ENCODE data around the gene FAM240B.

Gene FAM240B

DNA sequence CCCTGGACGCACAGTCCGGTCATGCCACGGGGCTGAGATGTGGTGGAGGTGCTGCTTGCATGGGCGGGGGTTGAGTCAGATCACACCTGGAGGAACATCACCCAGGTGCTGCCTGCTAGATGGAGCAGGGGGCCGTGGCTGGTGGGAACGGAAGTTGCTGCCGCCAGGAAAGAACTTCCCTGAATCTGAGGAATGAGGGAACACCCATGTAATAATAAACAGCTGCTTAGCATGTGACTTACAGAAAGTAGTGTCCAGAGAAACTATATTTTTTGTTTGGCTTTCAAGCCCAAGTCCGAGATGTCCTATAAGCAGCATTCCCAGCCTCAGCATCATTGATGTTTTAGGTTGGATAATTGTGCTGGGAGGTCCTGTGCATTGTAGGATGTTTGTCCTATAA, 27.1 kb upstream of the FAM240B start:
- Histone ChIP-seq H3K9ac (ENCODE audit: insufficient read length, low read depth) (no peak overlapping the region), H3K27me3 (ENCODE audit: insufficient read depth, insufficient read length) (no peaks in the 10 kb centered on the region), H3K36me3 (ENCODE audit: insufficient read depth, insufficient read length, low read length) (no peaks in the 10 kb centered on the region), H3K9me3 (ENCODE audit: insufficient read depth, low read length) (no peaks in the 10 kb centered on the region), H3K4me3 (ENCODE audit: insufficient read length, low read depth) (no peak overlapping the region), H3K4me1 (ENCODE audit: insufficient read depth, insufficient read length) (no peaks in the 10 kb centered on the region)
- TF ChIP-seq ZNF274 (IDR thresholded peaks at IDR 0.05; ENCODE audit: low read depth, low read length) (no peak), YY1 (IDR thresholded peaks at IDR 0.05; ENCODE audit: insufficient read depth, insufficient read length) (no peak), SUZ12 (IDR thresholded peaks at IDR 0.05; ENCODE audit: extremely low read depth, insufficient read depth, insufficient read length) (no peak)
- DNase-seq (ENCODE audit: low read depth, low spot score): no peak

DNA sequence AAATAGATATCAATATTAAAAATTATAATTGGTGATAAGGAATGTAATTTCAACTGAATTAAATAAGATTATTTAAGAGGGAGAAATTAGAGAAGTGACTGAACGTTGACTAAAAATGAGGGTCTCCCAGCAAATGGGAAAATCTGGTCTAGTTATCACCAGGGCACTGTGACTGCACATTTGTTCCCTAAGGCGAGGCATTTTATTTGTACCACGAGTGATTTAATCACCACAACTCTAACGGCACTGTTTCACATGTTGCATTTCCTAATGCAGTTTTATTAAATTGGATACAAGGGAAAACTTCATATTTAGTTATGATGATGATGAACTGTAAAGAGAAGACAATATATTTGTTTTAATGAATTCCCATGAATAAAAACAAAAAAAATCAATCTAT, 26.4 kb upstream of the FAM240B start:
- H3K36me3 ChIP-seq (ENCODE audit: insufficient read depth, insufficient read length, low read length): no peaks in the 10 kb centered on the region
- no peaks in the 10 kb centered on the region for H3K9me3 ChIP-seq (ENCODE audit: insufficient read depth, low read length)
- no peak overlapping the region for H3K4me3 ChIP-seq (ENCODE audit: insufficient read length, low read depth)
- no peak overlapping the region for H3K9ac ChIP-seq (ENCODE audit: insufficient read length, low read depth)
- TF ChIP-seq ZNF274 (IDR thresholded peaks at IDR 0.05; ENCODE audit: low read depth, low read length): no peak
- TF ChIP-seq YY1 (IDR thresholded peaks at IDR 0.05; ENCODE audit: insufficient read depth, insufficient read length): no peak
- no peak for TF ChIP-seq SUZ12 (IDR thresholded peaks at IDR 0.05; ENCODE audit: extremely low read depth, insufficient read depth, insufficient read length)
- H3K27me3 ChIP-seq (ENCODE audit: insufficient read depth, insufficient read length): no peaks in the 10 kb centered on the region
- no peaks in the 10 kb centered on the region for H3K4me1 ChIP-seq (ENCODE audit: insufficient read depth, insufficient read length)
- no peak for DNase-seq (ENCODE audit: low read depth, low spot score)

DNA sequence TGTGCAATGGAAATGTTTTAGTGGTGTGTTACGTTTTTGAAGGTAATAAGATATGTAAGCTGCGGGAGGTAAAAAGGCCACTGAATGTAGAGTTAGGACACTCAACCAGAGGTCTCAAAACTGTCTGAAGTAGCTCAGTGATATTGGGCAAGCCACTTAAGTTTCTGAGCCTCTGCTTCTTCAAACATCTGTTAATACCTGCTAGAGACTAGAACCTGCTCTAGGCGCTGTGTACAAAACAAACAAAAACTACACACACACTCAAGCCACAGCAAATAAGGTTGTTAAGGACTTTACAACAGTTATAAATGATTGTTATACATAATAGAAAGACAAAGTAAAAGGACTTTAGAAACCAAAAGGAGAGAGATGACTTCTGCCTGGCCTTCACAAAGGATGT, 24.6 kb upstream of the FAM240B start:
- H3K4me1 ChIP-seq (ENCODE audit: insufficient read depth, insufficient read length): no peaks in the 10 kb centered on the region
- no peak overlapping the region for H3K9ac ChIP-seq (ENCODE audit: insufficient read length, low read depth)
- H3K9me3 ChIP-seq (ENCODE audit: insufficient read depth, low read length): no peaks in the 10 kb centered on the region
- H3K27me3 ChIP-seq (ENCODE audit: insufficient read depth, insufficient read length): no peaks in the 10 kb centered on the region
- TF ChIP-seq YY1 (IDR thresholded peaks at IDR 0.05; ENCODE audit: insufficient read depth, insufficient read length): no peak
- TF ChIP-seq ZNF274 (IDR thresholded peaks at IDR 0.05; ENCODE audit: low read depth, low read length): no peak
- no peak for TF ChIP-seq SUZ12 (IDR thresholded peaks at IDR 0.05; ENCODE audit: extremely low read depth, insufficient read depth, insufficient read length)
- no peak overlapping the region for H3K4me3 ChIP-seq (ENCODE audit: insufficient read length, low read depth)
- no peaks in the 10 kb centered on the region for H3K36me3 ChIP-seq (ENCODE audit: insufficient read depth, insufficient read length, low read length)
- no peak for DNase-seq (ENCODE audit: low read depth, low spot score)

DNA sequence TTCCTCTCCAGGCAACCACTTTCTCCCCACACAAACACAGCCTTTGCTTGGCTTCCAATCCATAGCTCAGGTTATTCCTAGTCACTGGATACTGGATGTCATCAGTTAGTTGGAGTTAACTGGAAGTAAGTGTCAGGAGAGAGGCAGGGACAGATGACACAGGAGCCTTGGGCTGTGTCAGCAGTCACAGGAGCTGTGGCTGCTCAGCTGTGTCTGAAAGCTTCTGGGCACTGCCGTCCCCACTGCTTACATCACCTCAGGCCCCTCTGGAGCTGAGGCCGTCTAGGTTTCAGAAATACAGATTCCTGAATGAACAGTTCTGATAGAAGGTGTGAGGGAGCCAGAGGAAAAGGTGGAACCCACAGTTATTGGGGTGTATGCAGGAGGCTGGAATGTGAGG, 17.3 kb upstream of the FAM240B start:
- Histone ChIP-seq H3K4me3 (ENCODE audit: insufficient read length, low read depth) (no peak overlapping the region), H3K9me3 (ENCODE audit: insufficient read depth, low read length) (no peaks in the 10 kb centered on the region), H3K4me1 (ENCODE audit: insufficient read depth, insufficient read length) (peaks cover 2% of the 10 kb centered on the region), H3K9ac (ENCODE audit: insufficient read length, low read depth) (no peak overlapping the region), H3K27me3 (ENCODE audit: insufficient read depth, insufficient read length) (no peaks in the 10 kb centered on the region), H3K36me3 (ENCODE audit: insufficient read depth, insufficient read length, low read length) (no peaks in the 10 kb centered on the region)
- DNase-seq (ENCODE audit: low read depth, low spot score): no peak
- no peak for TF ChIP-seq SUZ12 (IDR thresholded peaks at IDR 0.05; ENCODE audit: extremely low read depth, insufficient read depth, insufficient read length)
- no peak for TF ChIP-seq YY1 (IDR thresholded peaks at IDR 0.05; ENCODE audit: insufficient read depth, insufficient read length)
- no peak for TF ChIP-seq ZNF274 (IDR thresholded peaks at IDR 0.05; ENCODE audit: low read depth, low read length)

DNA sequence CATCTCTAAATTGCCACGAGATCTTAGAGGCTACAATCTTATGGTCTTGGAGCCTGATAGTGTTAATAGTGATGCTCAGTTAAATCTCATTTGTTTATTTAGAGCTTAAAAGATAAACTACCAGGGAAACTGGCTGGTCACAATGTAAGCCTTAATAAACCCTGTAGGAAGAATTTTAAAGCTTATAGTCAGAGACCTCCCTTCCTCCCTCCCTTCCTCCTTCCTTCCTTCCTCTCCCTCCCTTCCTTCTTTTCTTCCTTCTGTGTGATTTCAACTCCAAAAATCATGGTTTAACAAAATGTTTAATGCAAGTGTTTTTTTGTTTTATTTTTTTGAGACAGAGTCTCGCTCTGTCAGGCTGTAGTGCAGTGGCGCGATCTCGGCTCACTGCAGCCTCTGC, 14.9 kb upstream of the FAM240B start:
- H3K4me3 ChIP-seq (ENCODE audit: insufficient read length, low read depth): no peak overlapping the region
- H3K27me3 ChIP-seq (ENCODE audit: insufficient read depth, insufficient read length): no peaks in the 10 kb centered on the region
- DNase-seq (ENCODE audit: low read depth, low spot score): no peak
- H3K4me1 ChIP-seq (ENCODE audit: insufficient read depth, insufficient read length): peaks cover 2% of the 10 kb centered on the region
- no peaks in the 10 kb centered on the region for H3K9me3 ChIP-seq (ENCODE audit: insufficient read depth, low read length)
- H3K36me3 ChIP-seq (ENCODE audit: insufficient read depth, insufficient read length, low read length): no peaks in the 10 kb centered on the region
- no peak overlapping the region for H3K9ac ChIP-seq (ENCODE audit: insufficient read length, low read depth)
- TF ChIP-seq SUZ12 (IDR thresholded peaks at IDR 0.05; ENCODE audit: extremely low read depth, insufficient read depth, insufficient read length): no peak
- TF ChIP-seq ZNF274 (IDR thresholded peaks at IDR 0.05; ENCODE audit: low read depth, low read length): no peak
- TF ChIP-seq YY1 (IDR thresholded peaks at IDR 0.05; ENCODE audit: insufficient read depth, insufficient read length): no peak

DNA sequence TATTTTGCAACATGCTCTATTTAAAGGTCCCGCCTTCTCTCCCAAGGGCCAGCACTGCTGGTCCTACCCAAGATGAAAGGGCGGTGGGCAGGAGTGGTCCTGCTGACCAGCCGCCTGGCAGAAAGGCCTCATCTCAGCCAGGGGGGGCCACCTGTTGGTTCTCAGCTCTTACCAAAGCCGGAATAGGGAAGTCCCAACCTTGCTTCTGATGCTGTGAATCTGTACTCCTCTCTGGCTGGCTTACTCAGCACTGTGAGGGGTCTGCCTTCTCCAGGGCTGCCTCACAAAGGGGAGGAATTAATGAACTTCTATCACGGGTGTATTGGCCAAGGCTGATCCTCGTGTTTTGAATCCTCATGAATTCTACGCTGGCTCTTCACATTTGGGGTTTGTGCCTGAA, 13.6 kb upstream of the FAM240B start:
- DNase-seq (ENCODE audit: low read depth, low spot score): no peak
- TF ChIP-seq SUZ12 (IDR thresholded peaks at IDR 0.05; ENCODE audit: extremely low read depth, insufficient read depth, insufficient read length): no peak
- no peak for TF ChIP-seq ZNF274 (IDR thresholded peaks at IDR 0.05; ENCODE audit: low read depth, low read length)
- TF ChIP-seq YY1 (IDR thresholded peaks at IDR 0.05; ENCODE audit: insufficient read depth, insufficient read length): no peak
- H3K27me3 ChIP-seq (ENCODE audit: insufficient read depth, insufficient read length): no peaks in the 10 kb centered on the region
- H3K36me3 ChIP-seq (ENCODE audit: insufficient read depth, insufficient read length, low read length): no peaks in the 10 kb centered on the region
- H3K4me1 ChIP-seq (ENCODE audit: insufficient read depth, insufficient read length): peaks cover 2% of the 10 kb centered on the region
- no peak overlapping the region for H3K9ac ChIP-seq (ENCODE audit: insufficient read length, low read depth)
- H3K9me3 ChIP-seq (ENCODE audit: insufficient read depth, low read length): no peaks in the 10 kb centered on the region
- H3K4me3 ChIP-seq (ENCODE audit: insufficient read length, low read depth): no peak overlapping the region

DNA sequence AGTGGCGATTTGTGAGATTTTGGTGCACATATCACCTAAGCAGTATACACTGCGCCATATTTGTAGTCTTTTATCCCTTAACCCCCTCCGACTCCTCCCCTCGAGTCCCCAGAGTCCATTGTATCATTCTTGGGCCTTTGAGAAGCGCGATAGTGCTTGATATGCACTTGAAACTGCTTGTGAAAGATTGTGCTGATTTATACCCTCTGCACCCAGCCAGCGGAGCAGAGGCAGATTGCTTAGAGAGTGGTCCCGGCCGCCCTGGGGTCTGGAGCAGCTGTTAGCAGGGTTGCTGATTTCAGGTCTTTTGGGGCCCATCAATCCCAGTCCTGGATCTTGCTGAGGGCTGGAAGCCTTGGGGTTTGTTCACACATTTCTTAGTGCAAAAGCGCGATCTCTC, 13.0 kb upstream of the FAM240B start:
- DNase-seq (ENCODE audit: low read depth, low spot score): no peak
- Histone ChIP-seq H3K27me3 (ENCODE audit: insufficient read depth, insufficient read length) (no peaks in the 10 kb centered on the region), H3K9me3 (ENCODE audit: insufficient read depth, low read length) (no peaks in the 10 kb centered on the region), H3K36me3 (ENCODE audit: insufficient read depth, insufficient read length, low read length) (no peaks in the 10 kb centered on the region), H3K4me3 (ENCODE audit: insufficient read length, low read depth) (no peak overlapping the region), H3K4me1 (ENCODE audit: insufficient read depth, insufficient read length) (peaks cover 2% of the 10 kb centered on the region), H3K9ac (ENCODE audit: insufficient read length, low read depth) (no peak overlapping the region)
- TF ChIP-seq ZNF274 (IDR thresholded peaks at IDR 0.05; ENCODE audit: low read depth, low read length) (no peak), SUZ12 (IDR thresholded peaks at IDR 0.05; ENCODE audit: extremely low read depth, insufficient read depth, insufficient read length) (no peak), YY1 (IDR thresholded peaks at IDR 0.05; ENCODE audit: insufficient read depth, insufficient read length) (no peak)
